LNCAP (cell line): ENCODE measurements around the gene CAMP.

ENCODE experiments used
- CTCF ChIP-seq: fragments of 450-650 bp; IDR thresholded peaks from 2 replicates; pipeline ENCODE4 v1.5.1; 2017; ENCODE audit warnings: mild to moderate bottlenecking

The CAMP gene

GRCh38 chr3:48199117-48199516, 24.2 kb upstream of the CAMP start:
- TF ChIP-seq CTCF, result no peak

GRCh38 chr3:48202632-48203031, 20.7 kb upstream of the CAMP start:
- TF ChIP-seq CTCF, result no peak

GRCh38 chr3:48208076-48208475, 15.2 kb upstream of the CAMP start:
- TF ChIP-seq CTCF, result no peak

GRCh38 chr3:48209445-48209844, 13.8 kb upstream of the CAMP start:
- no peak for TF ChIP-seq CTCF

GRCh38 chr3:48214225-48214624, 9.1 kb upstream of the CAMP start:
- no peak for TF ChIP-seq CTCF

- TF ChIP-seq CTCF, result no peak
Observed at GRCh38 chr3:48215019-48215418, 8.3 kb upstream of the CAMP start.

- TF ChIP-seq CTCF, result no peak
Observed at GRCh38 chr3:48215466-48215865, 7.8 kb upstream of the CAMP start.

- TF ChIP-seq CTCF, result no peak
Observed at GRCh38 chr3:48215876-48216275, 7.4 kb upstream of the CAMP start.
